Cerebellar cortex (tissue), 1 donor: ENCODE data around the gene SDK1.

Experiments used
- DNase-seq: peaks from one replicate; pipeline ENCODE4 v3.0.0-alpha.2; 2015; ENCODE audit warnings: low spot score

The SDK1 gene

GRCh38 chr7:4111166-4111565 lies 810.1 kb downstream of the SDK1 start:
- no peak for DNase-seq

DNA sequence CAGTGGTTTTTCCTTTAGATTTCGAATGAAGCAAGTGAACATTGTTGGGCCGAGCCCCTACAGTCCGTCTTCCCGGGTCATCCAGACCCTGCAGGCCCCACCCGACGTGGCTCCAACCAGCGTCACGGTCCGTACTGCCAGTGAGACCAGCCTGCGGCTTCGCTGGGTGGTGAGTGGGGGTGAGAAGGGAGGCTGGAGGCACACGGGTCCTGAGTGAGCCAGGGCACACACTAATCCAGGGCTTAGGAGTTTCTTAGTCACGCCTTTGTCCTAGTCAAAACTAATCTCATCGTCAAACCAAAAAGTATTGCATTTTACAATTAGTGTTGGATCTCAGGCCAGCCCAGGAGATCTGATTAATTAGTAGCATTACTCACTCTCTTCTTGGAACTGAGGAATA lies 812.2 kb downstream of the SDK1 start:
- DNase-seq: no peak

GRCh38 chr7:4113976-4114375 lies 812.9 kb downstream of the SDK1 start:
- no peak for DNase-seq

- peak; percentile 34 for DNase-seq
Observed at GRCh38 chr7:4115442-4115841, 814.4 kb downstream of the SDK1 start.

- DNase-seq: no peak
Observed at GRCh38 chr7:4115941-4116610, 815.0 kb downstream of the SDK1 start.

DNA sequence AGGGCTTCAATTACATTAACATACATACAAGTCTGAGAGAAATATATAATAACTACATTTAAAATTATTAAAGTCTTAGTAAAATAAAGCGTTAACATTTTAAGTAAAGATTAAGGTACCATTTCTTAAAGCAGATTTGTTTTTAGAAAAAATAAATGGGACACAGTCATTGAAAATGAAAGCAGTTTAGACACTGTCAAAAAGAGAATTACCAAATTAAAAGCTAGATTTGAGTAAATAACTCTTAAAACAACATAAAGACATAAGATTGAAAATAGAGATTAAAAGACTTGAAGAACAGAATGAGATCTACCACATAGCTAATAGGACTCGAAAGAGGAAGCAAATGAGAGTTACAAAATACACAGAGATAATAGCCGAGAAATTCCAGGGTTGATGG lies 818.8 kb downstream of the SDK1 start:
- DNase-seq: no peak

DNA sequence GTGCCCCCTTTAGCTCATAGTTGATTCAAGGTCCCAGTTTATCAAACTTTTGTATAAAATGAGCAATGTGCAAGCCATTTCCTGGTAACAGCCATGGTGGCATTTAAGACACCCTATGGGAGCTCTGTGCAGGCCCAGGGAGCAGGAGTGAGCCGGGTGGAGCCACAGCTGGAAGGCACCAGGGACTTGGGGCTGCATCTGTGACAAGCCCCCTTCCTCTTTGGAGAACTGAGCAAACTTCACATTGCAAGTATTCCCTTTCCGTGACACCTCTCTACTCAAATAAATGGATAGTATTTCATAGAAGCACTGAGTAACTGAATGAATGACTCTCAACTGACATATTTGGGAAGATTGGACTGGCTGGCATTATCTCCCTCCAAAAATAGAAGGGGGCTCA lies 822.3 kb downstream of the SDK1 start:
- DNase-seq: no peak

GRCh38 chr7:4123823-4124222 lies 822.8 kb downstream of the SDK1 start:
- DNase-seq: no peak

DNA sequence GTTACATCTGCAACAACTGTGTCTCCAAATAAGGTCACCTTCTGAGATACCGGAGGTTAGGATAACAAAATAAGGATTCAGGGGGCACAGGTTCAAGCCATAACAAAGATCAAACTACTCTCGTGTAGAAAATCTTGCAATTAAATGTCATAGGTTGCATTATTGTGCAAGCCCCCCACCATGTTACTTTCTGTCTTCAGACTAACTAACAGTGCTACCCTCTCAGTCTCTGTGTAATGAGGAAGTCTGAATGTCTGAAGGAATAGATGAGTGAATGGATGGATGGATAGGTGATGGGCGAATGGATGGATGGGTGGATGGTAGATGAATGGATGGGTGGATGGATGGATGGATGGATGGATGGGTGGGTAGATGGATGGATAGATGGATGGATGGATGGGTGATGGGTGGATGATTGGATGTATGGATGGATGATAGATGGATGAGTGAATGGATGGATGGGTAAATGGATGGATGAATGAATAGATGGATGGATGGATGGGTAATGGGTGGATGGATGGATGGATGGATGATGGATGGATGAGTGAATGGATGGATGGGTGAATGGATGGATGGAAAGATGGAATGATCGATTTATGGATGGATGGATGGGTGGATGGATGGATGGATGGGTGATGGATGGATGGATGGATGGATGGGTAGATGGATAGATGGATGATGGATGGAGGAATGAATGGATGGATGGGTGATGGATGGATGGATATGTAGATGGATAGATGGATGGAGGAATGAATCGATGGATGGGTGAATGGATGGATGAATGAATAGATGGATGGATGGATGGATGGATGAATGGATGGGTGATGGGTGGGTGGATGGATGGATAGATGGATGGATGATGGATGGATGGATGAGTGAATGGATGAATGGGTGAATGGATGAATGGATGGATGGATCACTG lies 823.8 kb downstream of the SDK1 start:
- no peak for DNase-seq

DNA sequence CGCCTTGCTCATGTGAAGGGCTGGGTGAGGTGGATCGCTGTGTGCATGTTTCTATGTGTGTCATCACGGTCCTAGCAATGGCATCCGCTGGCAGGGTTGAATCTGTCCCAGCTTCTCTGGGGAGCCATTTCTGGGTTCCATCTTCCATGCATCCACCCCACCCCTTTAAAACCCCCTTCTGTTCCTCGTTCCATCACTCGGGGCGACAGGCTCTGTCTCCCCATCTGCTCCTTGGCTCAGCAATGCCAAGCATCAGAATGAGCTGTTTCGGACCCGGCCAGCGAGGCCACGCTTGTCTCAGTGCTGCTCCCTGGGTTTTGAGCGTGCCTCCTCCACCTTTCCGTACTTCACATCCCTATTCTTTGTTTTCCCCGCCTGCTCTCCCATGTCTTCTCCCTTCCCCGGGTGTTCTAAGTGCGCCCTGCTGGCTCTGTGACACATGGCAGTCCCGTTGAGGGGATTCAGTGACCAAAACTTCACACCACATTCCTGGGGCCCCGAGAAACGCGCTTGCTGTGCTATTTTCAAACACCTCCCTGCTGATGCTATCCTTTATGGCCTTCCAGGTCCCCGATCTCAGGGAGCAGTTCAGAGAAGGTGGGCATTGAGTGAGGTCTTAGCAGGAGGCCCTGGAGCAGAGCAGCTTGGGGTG lies 827.0 kb downstream of the SDK1 start:
- peak; percentile 7 for DNase-seq

DNA sequence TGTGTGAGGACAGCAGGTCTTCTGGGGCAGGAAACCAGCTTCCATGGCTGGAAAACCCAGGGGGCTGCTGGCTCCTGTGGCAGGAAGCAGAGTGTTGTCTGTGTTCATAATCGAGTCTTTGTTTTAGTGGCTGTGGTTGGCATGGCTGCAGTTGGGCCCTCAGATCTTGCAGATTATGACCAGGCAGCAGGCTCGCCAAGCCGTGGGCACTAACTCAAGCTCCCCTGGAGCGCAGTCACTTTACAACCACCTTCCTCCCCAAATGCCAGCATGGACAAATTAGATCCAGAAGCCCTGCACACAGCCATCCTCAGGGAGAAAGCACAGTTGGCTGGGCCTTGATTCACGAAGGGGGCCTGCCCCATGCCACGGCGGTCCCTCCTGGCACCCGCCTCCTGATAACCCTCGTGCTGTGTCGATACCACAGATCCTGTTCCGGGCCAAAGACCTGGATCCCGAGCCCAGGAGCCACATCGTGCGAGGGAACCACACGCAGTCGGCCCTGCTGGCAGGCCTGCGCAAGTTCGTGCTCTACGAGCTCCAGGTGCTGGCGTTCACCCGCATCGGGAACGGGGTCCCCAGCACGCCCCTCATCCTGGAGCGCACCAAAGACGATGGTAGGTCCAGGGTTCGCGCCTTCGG lies 828.5 kb downstream of the SDK1 start:
- DNase-seq: peak; percentile 58

- DNase-seq: no peak
Observed at GRCh38 chr7:4131063-4131462, 830.0 kb downstream of the SDK1 start.

DNA sequence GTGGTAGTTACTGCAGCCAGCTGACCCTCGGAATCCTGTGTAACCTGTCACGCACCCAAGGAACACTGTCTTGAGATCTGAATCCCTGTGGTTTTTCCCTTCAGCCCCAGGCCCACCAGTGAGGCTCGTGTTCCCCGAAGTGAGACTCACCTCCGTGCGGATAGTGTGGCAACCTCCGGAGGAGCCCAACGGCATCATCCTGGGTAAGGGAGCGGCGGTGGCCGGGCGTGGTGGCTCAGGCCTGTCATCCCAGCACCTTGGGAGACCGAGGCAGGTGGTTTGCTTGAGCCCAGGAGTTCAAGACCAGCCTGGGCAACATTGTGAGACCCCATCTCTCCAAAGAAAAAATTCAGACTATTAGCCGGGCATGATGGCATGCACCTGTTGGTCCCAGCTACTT lies 831.2 kb downstream of the SDK1 start:
- no peak for DNase-seq

- DNase-seq: no peak
Observed at GRCh38 chr7:4133491-4134044, 832.5 kb downstream of the SDK1 start.

GRCh38 chr7:4134204-4134603 lies 833.2 kb downstream of the SDK1 start:
- DNase-seq: no peak

- DNase-seq: no peak
Observed at GRCh38 chr7:4134631-4135030, 833.6 kb downstream of the SDK1 start.

DNA sequence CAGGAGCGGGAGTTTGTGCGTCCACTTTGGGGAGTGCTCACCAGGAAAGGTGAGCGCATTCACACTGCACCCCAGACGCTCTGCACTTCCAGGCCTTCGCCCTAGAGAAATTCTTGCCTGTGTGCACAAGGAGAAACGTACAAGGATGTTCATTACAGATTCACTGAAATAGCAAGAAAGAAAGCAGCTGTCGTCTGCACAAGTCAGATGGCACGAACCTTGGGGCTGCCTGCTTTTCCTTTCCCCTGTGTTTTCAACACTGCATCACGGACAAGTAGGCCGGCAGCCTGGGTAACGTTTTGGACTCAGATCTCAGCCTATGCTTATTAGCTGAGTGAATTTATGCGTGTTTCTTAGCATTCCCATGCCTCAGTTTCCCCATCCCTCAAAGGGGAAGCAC lies 834.2 kb downstream of the SDK1 start:
- no peak for DNase-seq

GRCh38 chr7:4136036-4136435 lies 835.0 kb downstream of the SDK1 start:
- DNase-seq: no peak

GRCh38 chr7:4136501-4137110 lies 835.6 kb downstream of the SDK1 start:
- no peak for DNase-seq

DNA sequence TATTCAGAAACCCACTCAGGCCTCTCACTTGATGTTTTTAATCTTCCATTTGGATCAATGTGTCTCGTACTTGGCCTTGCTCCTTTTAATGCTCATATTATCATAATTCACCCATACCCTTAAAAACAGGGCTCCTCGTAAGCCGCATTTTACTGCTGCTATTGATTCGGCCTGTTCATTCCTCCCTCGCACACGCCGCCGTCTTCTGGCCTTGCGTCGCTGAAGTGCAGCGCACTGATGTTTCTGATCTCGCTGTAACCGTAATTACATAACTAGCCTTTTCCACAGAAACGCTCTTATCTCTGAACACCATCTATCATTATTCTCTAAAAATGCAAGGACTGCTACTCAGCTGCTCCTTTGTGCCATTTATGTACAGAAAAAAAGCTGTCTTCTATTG lies 836.5 kb downstream of the SDK1 start:
- DNase-seq: no peak

- DNase-seq: no peak
Observed at GRCh38 chr7:4138866-4139265, 837.8 kb downstream of the SDK1 start.
